Neural cell (in vitro differentiated cells): ENCODE results near the gene TBX4. TPM values are rescaled to one million over a fixed set of nuclear protein-coding genes. Genes with fewer than 3 reads are reported as not detected.
A peak's percentile ranks its signal among the peaks of the same experiment; 100 is the strongest.

ENCODE experiments used
- H2AFZ ChIP-seq: fragments of 200-600, 300-800 bp; sonication (generic), shearing (Covaris generic); 2 replicates; pipeline ENCODE4 v1.6.0; 2014; ENCODE audit warnings: low read depth, mild to moderate bottlenecking, antibody characterized with exemption, low read length, moderate library complexity
- H3F3A ChIP-seq: fragments of 200-600 bp; shearing (Covaris generic); 2 replicates; pipeline ENCODE4 v1.6.1; 2016; ENCODE audit warnings: mild to moderate bottlenecking, moderate library complexity, mixed read lengths, antibody characterized with exemption, low read length; ENCODE audit not compliant: insufficient read depth, poor library complexity, severe bottlenecking
- H3K27ac ChIP-seq: fragments of 200-600, 300-800 bp; sonication (generic), shearing (Covaris generic); 2 replicates; pipeline ENCODE4 v1.5.1; 2014; ENCODE audit warnings: mild to moderate bottlenecking, low read length, moderate library complexity
- H3K27me3 ChIP-seq: fragments of 300-800, 200-600 bp; sonication (generic), shearing (Covaris generic); 2 replicates; pipeline ENCODE4 v1.6.0; 2014; ENCODE audit warnings: mild to moderate bottlenecking, low read depth, low read length, moderate library complexity; ENCODE audit not compliant: insufficient read depth
- H3K36me3 ChIP-seq: fragments of 300-800, 200-600 bp; sonication (generic), shearing (Covaris generic); 2 replicates; pipeline ENCODE4 v1.5.1; 2014; ENCODE audit warnings: mild to moderate bottlenecking, antibody characterized with exemption, low read length, moderate library complexity; ENCODE audit not compliant: insufficient read depth
- H3K4me2 ChIP-seq: fragments of 300-800, 200-600 bp; sonication (generic), shearing (Covaris generic); 2 replicates; pipeline ENCODE4 v1.6.0; 2014; ENCODE audit warnings: mild to moderate bottlenecking, low read length
- H3K4me3 ChIP-seq: fragments of 300-800, 200-600 bp; sonication (generic), shearing (Covaris generic); 2 replicates; pipeline ENCODE4 v1.5.1; 2014; ENCODE audit warnings: mild to moderate bottlenecking, low read length, moderate library complexity
- H3K79me2 ChIP-seq: fragments of 200-600 bp; shearing (Covaris generic); replicated peaks from 2 replicates; pipeline ENCODE4 v1.6.0; 2014; ENCODE audit warnings: mild to moderate bottlenecking, low read length, moderate library complexity; ENCODE audit not compliant: insufficient read depth
- H3K9ac ChIP-seq: fragments of 300-800, 200-600 bp; sonication (generic), shearing (Covaris generic); 2 replicates; pipeline ENCODE4 v1.6.1; 2016; ENCODE audit warnings: mild to moderate bottlenecking, low read length, mixed read lengths
- H3K9me2 ChIP-seq: fragments of 200-600 bp; shearing (Covaris generic); 2 replicates; pipeline ENCODE4 v1.6.1; 2016; ENCODE audit warnings: mild to moderate bottlenecking, low read length, mixed read lengths; ENCODE audit not compliant: insufficient read depth
- H3K9me3 ChIP-seq: fragments of 200-600, 300-800 bp; sonication (generic), shearing (Covaris generic); 2 replicates; pipeline ENCODE4 v1.6.1; 2016; ENCODE audit warnings: mild to moderate bottlenecking, mixed run types, low read length, moderate library complexity, mixed read lengths
- H4K20me1 ChIP-seq: fragments of 200-600 bp; shearing (Covaris generic); 2 replicates; pipeline ENCODE4 v1.6.1; 2016; ENCODE audit warnings: mild to moderate bottlenecking, mixed run types; ENCODE audit not compliant: insufficient read depth
- EP300 ChIP-seq: fragments of 450-650 bp; conservative IDR thresholded peaks from 2 replicates; pipeline ENCODE4 v1.6.1; 2014; ENCODE audit warnings: antibody characterized with exemption, mild to moderate bottlenecking, moderate library complexity; ENCODE audit not compliant: poor library complexity, severe bottlenecking
- EZH2 ChIP-seq: fragments of 200-600, 300-800 bp; shearing (Covaris generic), sonication (generic); IDR thresholded peaks from 2 replicates; pipeline ENCODE4 v1.6.1; 2014; ENCODE audit warnings: antibody characterized with exemption, low read length, borderline replicate concordance, mild to moderate bottlenecking; ENCODE audit not compliant: insufficient read depth, poor library complexity, severe bottlenecking
- MXI1 ChIP-seq: fragments of 450-650 bp; conservative IDR thresholded peaks from 2 replicates; pipeline ENCODE4 v1.6.1; 2014; ENCODE audit warnings: antibody characterized with exemption, mild to moderate bottlenecking; ENCODE audit not compliant: poor library complexity, severe bottlenecking
- POLR2AphosphoS5 ChIP-seq: IDR thresholded peaks from 2 replicates; pipeline ENCODE4 v1.6.1; 2012
- RAD21 ChIP-seq: fragments of 450-650 bp; conservative IDR thresholded peaks from 2 replicates; pipeline ENCODE4 v1.6.1; 2014; ENCODE audit warnings: antibody characterized with exemption, mild to moderate bottlenecking, moderate library complexity
- SMC3 ChIP-seq: fragments of 450-650 bp; conservative IDR thresholded peaks from 2 replicates; pipeline ENCODE4 v1.6.1; 2014; ENCODE audit warnings: antibody characterized with exemption, mild to moderate bottlenecking, moderate library complexity; ENCODE audit not compliant: poor library complexity
- TAF1 ChIP-seq: IDR thresholded peaks from 2 replicates; pipeline ENCODE4 v1.6.1; 2012; ENCODE audit warnings: low read depth
- polyA plus RNA-seq: library from polyadenylated mRNA; depleted of rRNA; stranded (reverse); fragments of >200 nt; gene quantifications from 2 replicates; pipeline ENCODE4 v1.2.3, GENCODE V29; 2014
- TF ChIP-seq, protein P1 (sequence below): fragments of 450-650 bp; IDR thresholded peaks from 2 replicates; pipeline ENCODE4 v1.5.1; 2014; ENCODE audit warnings: antibody characterized with exemption, mild to moderate bottlenecking, moderate library complexity; ENCODE audit not compliant: poor library complexity, severe bottlenecking
- TF ChIP-seq, protein P2 (sequence below): IDR thresholded peaks from 2 replicates; pipeline ENCODE4 v1.6.1; 2012; ENCODE audit warnings: borderline replicate concordance

Gene TBX4
- polyA plus RNA-seq, 1 donor from 2014 or later = not detected

GRCh38 chr17:61450641-61451537, 1.3 kb upstream of the TBX4 start:
- no peak overlapping the region for H3K4me2 ChIP-seq
- no peak overlapping the region for H3K9ac ChIP-seq
- no peaks in the 10 kb centered on the region for H3K79me2 ChIP-seq
- no peaks in the 10 kb centered on the region for H3K36me3 ChIP-seq
- peaks cover 80% of the 10 kb centered on the region for H3K27me3 ChIP-seq
- H3K9me3 ChIP-seq = no peaks in the 10 kb centered on the region
- no peaks in the 10 kb centered on the region for H3K9me2 ChIP-seq
- TF ChIP-seq EZH2 = no peak
- no peak for TF ChIP-seq POLR2AphosphoS5
- TF ChIP-seq, protein P1, sequence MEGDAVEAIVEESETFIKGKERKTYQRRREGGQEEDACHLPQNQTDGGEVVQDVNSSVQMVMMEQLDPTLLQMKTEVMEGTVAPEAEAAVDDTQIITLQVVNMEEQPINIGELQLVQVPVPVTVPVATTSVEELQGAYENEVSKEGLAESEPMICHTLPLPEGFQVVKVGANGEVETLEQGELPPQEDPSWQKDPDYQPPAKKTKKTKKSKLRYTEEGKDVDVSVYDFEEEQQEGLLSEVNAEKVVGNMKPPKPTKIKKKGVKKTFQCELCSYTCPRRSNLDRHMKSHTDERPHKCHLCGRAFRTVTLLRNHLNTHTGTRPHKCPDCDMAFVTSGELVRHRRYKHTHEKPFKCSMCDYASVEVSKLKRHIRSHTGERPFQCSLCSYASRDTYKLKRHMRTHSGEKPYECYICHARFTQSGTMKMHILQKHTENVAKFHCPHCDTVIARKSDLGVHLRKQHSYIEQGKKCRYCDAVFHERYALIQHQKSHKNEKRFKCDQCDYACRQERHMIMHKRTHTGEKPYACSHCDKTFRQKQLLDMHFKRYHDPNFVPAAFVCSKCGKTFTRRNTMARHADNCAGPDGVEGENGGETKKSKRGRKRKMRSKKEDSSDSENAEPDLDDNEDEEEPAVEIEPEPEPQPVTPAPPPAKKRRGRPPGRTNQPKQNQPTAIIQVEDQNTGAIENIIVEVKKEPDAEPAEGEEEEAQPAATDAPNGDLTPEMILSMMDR = no peak
- TF ChIP-seq RAD21 = no peak
- no peak for TF ChIP-seq TAF1
- TF ChIP-seq EP300 = no peak
- TF ChIP-seq SMC3 = no peak
- TF ChIP-seq, protein P2, sequence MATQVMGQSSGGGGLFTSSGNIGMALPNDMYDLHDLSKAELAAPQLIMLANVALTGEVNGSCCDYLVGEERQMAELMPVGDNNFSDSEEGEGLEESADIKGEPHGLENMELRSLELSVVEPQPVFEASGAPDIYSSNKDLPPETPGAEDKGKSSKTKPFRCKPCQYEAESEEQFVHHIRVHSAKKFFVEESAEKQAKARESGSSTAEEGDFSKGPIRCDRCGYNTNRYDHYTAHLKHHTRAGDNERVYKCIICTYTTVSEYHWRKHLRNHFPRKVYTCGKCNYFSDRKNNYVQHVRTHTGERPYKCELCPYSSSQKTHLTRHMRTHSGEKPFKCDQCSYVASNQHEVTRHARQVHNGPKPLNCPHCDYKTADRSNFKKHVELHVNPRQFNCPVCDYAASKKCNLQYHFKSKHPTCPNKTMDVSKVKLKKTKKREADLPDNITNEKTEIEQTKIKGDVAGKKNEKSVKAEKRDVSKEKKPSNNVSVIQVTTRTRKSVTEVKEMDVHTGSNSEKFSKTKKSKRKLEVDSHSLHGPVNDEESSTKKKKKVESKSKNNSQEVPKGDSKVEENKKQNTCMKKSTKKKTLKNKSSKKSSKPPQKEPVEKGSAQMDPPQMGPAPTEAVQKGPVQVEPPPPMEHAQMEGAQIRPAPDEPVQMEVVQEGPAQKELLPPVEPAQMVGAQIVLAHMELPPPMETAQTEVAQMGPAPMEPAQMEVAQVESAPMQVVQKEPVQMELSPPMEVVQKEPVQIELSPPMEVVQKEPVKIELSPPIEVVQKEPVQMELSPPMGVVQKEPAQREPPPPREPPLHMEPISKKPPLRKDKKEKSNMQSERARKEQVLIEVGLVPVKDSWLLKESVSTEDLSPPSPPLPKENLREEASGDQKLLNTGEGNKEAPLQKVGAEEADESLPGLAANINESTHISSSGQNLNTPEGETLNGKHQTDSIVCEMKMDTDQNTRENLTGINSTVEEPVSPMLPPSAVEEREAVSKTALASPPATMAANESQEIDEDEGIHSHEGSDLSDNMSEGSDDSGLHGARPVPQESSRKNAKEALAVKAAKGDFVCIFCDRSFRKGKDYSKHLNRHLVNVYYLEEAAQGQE = no peak
- no peak for TF ChIP-seq MXI1
- H3K27ac ChIP-seq = no peak overlapping the region
- no peaks in the 10 kb centered on the region for H4K20me1 ChIP-seq
- no peaks in the 10 kb centered on the region for H3F3A ChIP-seq
- no peak overlapping the region for H2AFZ ChIP-seq
- H3K4me3 ChIP-seq = no peak overlapping the region

GRCh38 chr17:61451538-61452300, 503 bp upstream of the TBX4 start:
- TF ChIP-seq EZH2 (peak; percentile 90), TAF1 (no peak), RAD21 (no peak), POLR2AphosphoS5 (no peak), EP300 (no peak)
- Histone ChIP-seq H3K27ac (no peak overlapping the region), H3K4me2 (no peak overlapping the region), H2AFZ (no peak overlapping the region), H3K36me3 (no peaks in the 10 kb centered on the region), H3K27me3 (peaks cover 85% of the 10 kb centered on the region), H3F3A (no peaks in the 10 kb centered on the region), H3K79me2 (no peaks in the 10 kb centered on the region), H3K4me3 (peak overlapping the region; percentile 17), H3K9me3 (no peaks in the 10 kb centered on the region), H3K9me2 (no peaks in the 10 kb centered on the region), H3K9ac (no peak overlapping the region), H4K20me1 (no peaks in the 10 kb centered on the region)
